HepG2 (cell line): ENCODE results near the gene CTNNA3. TPM values are rescaled to one million over a fixed set of nuclear protein-coding genes. Genes with fewer than 3 reads are reported as not detected.

ENCODE experiments used
- ATAC-seq: fragments of 200-7000 bp; cut with Tn5 transposase; 3 replicates; pipeline ENCODE4 v1.9.1; 2020; ENCODE audit warnings: mild to moderate bottlenecking, moderate library complexity
- BruUV-seq: library from RNA; stranded (reverse); fragments of 400-500 nt; replicated peaks from 2 replicates; lab custom pipeline; 2021; lab: Mats Ljungman, UMichigan
- CTCF ChIA-PET: fragments of 300-600 bp; formaldehyde crosslinking; extraction: SDS; loops from one replicate; lab custom pipeline; 2021; ENCODE audit warnings: low total read pairs, inconsistent platforms, low intra/inter-chr PET ratio; lab: Yijun Ruan, JAX
- POLR2A ChIA-PET: fragments of 350-600 bp; sonication (Branson Sonifier 250); formaldehyde crosslinking; loops from one replicate; lab custom pipeline; 2020; ENCODE audit warnings: antibody characterized with exemption, inconsistent platforms; lab: Yijun Ruan, JAX
- DNase-seq: peaks from one replicate; pipeline ENCODE4 v3.0.0-alpha.2; 2015; ENCODE audit warnings: low spot score
- FAIRE-seq: peaks from 3 replicates; lab custom pipeline; 2011; peaks lifted over from hg19 to GRCh38; lab: Jason Lieb, UNC
- H2AFZ ChIP-seq: one replicate; pipeline ENCODE4 v1.6.1; 2011; ENCODE audit warnings: low read length, inconsistent platforms
- H3K27ac ChIP-seq: fragments of 300-600 bp; 3 replicates; pipeline ENCODE4 v1.8.0; 2011; ENCODE audit warnings: mixed run types, mild to moderate bottlenecking, mixed read lengths, low read length, inconsistent platforms; ENCODE audit not compliant: insufficient read depth; ENCODE audit errors: extremely low read length
- H3K27me3 ChIP-seq, 2 experiments: fragments of 200-600 bp in 1 of 2; 2 replicates in 1 of 2; 3 replicates in 1 of 2; pipeline versions ENCODE4 v1.6.0 to v1.8.0; 2011; ENCODE audit warnings: low read length in 2 of 2, mild to moderate bottlenecking in 2 of 2, moderate library complexity in 2 of 2, inconsistent platforms in 1 of 2; ENCODE audit not compliant: insufficient read depth in 2 of 2, control insufficient read depth in 1 of 2
- H3K36me3 ChIP-seq, 2 experiments: fragments of 200-600 bp in 1 of 2; replicated peaks in 1 of 2; 2 replicates in 1 of 2; 3 replicates in 1 of 2; pipeline versions ENCODE4 v1.5.1 to v1.8.0; 2011; ENCODE audit warnings: low read length in 2 of 2, inconsistent platforms in 1 of 2; ENCODE audit not compliant: insufficient read depth in 2 of 2, control insufficient read depth in 1 of 2
- H3K4me1 ChIP-seq: 2 replicates; pipeline ENCODE4 v1.5.1; 2012; ENCODE audit warnings: low read length, inconsistent platforms; ENCODE audit not compliant: insufficient read depth
- H3K4me2 ChIP-seq: 2 replicates; pipeline ENCODE4 v1.6.0; 2011; ENCODE audit warnings: low read depth, low read length, inconsistent platforms
- H3K4me3 ChIP-seq, 3 experiments: fragments of 200-600 bp in 1 of 3; sonication (generic), shearing (Covaris generic) in 1 of 3; replicated peaks in 1 of 3; 2 replicates each; pipeline ENCODE4 v1.5.1; 2011 to 2016; ENCODE audit warnings: low read length in 3 of 3, inconsistent platforms in 2 of 3, low read depth in 2 of 3, mild to moderate bottlenecking in 2 of 3, control low read depth in 1 of 3, mixed read lengths in 1 of 3; ENCODE audit not compliant: insufficient read depth in 1 of 3
- H3K79me2 ChIP-seq: one replicate; pipeline ENCODE4 v1.6.1; 2011; ENCODE audit warnings: low read length, inconsistent platforms; ENCODE audit not compliant: insufficient read depth
- H3K9ac ChIP-seq: 2 replicates; pipeline ENCODE4 v1.6.0; 2011; ENCODE audit warnings: mild to moderate bottlenecking, low read depth, low read length, inconsistent platforms; ENCODE audit not compliant: insufficient read depth
- H3K9me3 ChIP-seq: 2 replicates; pipeline ENCODE4 v1.5.1; 2012; ENCODE audit warnings: mild to moderate bottlenecking, low read length
- H4K20me1 ChIP-seq: 2 replicates; pipeline ENCODE4 v1.6.0; 2011; ENCODE audit warnings: inconsistent platforms, mild to moderate bottlenecking, low read length, moderate library complexity; ENCODE audit not compliant: insufficient read depth
- FOXC1 ChIP-seq: sonication (generic); formaldehyde crosslinking; IDR thresholded peaks from 2 replicates; pipeline ENCODE4 v1.8.0; 2022; ENCODE audit warnings: mild to moderate bottlenecking, missing genetic modification reagents, borderline replicate concordance
- GFI1 ChIP-seq: sonication (generic); formaldehyde crosslinking; IDR thresholded peaks from 2 replicates; pipeline ENCODE4 v1.5.0; 2020; ENCODE audit warnings: missing genetic modification reagents, mild to moderate bottlenecking, borderline replicate concordance
- GTF2F1 ChIP-seq: fragments of 150-350 bp; IDR thresholded peaks from 2 replicates; pipeline ENCODE4 v1.6.1; 2014; ENCODE audit warnings: low read length
- IKZF5 ChIP-seq: IDR thresholded peaks from 2 replicates; pipeline ENCODE4 v1.6.1; 2018; ENCODE audit warnings: missing genetic modification reagents, mild to moderate bottlenecking, missing compliant biosample characterization
- KMT2B ChIP-seq: IDR thresholded peaks from 2 replicates; pipeline ENCODE4 v1.6.1; 2016; ENCODE audit warnings: missing genetic modification reagents, missing compliant biosample characterization
- MED1 ChIP-seq: sonication (generic); formaldehyde crosslinking; IDR thresholded peaks from 2 replicates; pipeline ENCODE4 v1.4.0; 2020; ENCODE audit warnings: missing genetic modification reagents
- PAWR ChIP-seq: sonication (generic); formaldehyde crosslinking; IDR thresholded peaks from 2 replicates; pipeline ENCODE4 v1.4.0; 2020; ENCODE audit warnings: missing genetic modification reagents, mild to moderate bottlenecking, borderline replicate concordance
- POLR2AphosphoS2 ChIP-seq: IDR thresholded peaks from 2 replicates; pipeline ENCODE4 v1.6.1; 2011; ENCODE audit warnings: low read depth, low read length, improper control_type of control experiment
- SOX5 ChIP-seq: IDR thresholded peaks from 2 replicates; pipeline ENCODE4 v1.6.1; 2016; ENCODE audit warnings: borderline replicate concordance
- SOX6 ChIP-seq, 2 experiments: fragments of 450-650 bp in 1 of 2; sonication (generic) in 1 of 2; formaldehyde crosslinking in 1 of 2; IDR thresholded peaks; 2 replicates each; pipeline versions ENCODE4 v1.4.0 to v1.6.1; 2017 to 2020; ENCODE audit warnings: antibody characterized with exemption in 1 of 2, mild to moderate bottlenecking in 1 of 2, missing genetic modification reagents in 1 of 2
- THRA ChIP-seq: sonication (generic); formaldehyde crosslinking; IDR thresholded peaks from 2 replicates; pipeline ENCODE4 v1.4.0; 2020; ENCODE audit warnings: missing genetic modification reagents, borderline replicate concordance
- ZNF292 ChIP-seq: sonication (generic); formaldehyde crosslinking; IDR thresholded peaks from 2 replicates; pipeline ENCODE4 v1.8.1; 2022; ENCODE audit warnings: mild to moderate bottlenecking, low read depth, missing genetic modification reagents, borderline replicate concordance
- ZNF552 ChIP-seq: sonication (generic); formaldehyde crosslinking; IDR thresholded peaks from 2 replicates; pipeline ENCODE4 v1.9.0; 2022; ENCODE audit warnings: missing genetic modification reagents, mild to moderate bottlenecking, borderline replicate concordance
- ZNF557 ChIP-seq: sonication (generic); formaldehyde crosslinking; IDR thresholded peaks from 2 replicates; pipeline ENCODE4 v1.4.0; 2020; ENCODE audit warnings: missing genetic modification reagents
- ZNF75D ChIP-seq: sonication (generic); formaldehyde crosslinking; IDR thresholded peaks from 2 replicates; pipeline ENCODE4 v1.8.1; 2023; ENCODE audit warnings: missing genetic modification reagents, mild to moderate bottlenecking, borderline replicate concordance
- ZNF768 ChIP-seq: sonication (generic); formaldehyde crosslinking; IDR thresholded peaks from 2 replicates; pipeline ENCODE4 v1.4.0; 2020; ENCODE audit warnings: missing genetic modification reagents
- ZNF792 ChIP-seq: IDR thresholded peaks from 2 replicates; pipeline ENCODE4 v1.6.1; 2016
- WGBS: methylation state at CpG from one replicate; pipeline ENCODE4 v1.1.6; 2017; ENCODE audit warnings: low lambda C conversion rate; 5-methylcytosine and 5-hydroxymethylcytosine counted together
- in situ Hi-C: cut with HindIII; loops from 2 replicates; pipeline ENCODE4 v1.10.0; 2017; ENCODE audit warnings: low pct_unique_long_range_greater_than_20kb; ENCODE audit not compliant: extremely low pct_ligation_motif_present
- intact Hi-C: fragments of 100-400 bp; cut with micrococcal nuclease; formaldehyde crosslinking; loops from one replicate; pipeline ENCODE4 v1.10.0; 2022; ENCODE audit not compliant: unreplicated experiment
- polyA plus RNA-seq, 8 experiments: library from polyadenylated mRNA; depleted of rRNA in 3 of 8; stranded (reverse) in 7 of 8; unstranded in 1 of 8; fragments of >200 nt; fragmentation: Illumina TruSeq in 4 of 8; extraction: Trizol in 4 of 8; gene quantifications; 2 replicates each; pipeline versions ENCODE4 v1.2.1 to v1.2.3, GENCODE V29; 2011 to 2016; ENCODE audit warnings: low read depth in 4 of 8, missing spikeins in 1 of 8, mixed read lengths in 1 of 8; ENCODE audit not compliant: insufficient read depth in 1 of 8
- total RNA-seq, 5 experiments: library from RNA; depleted of rRNA; stranded (reverse); fragments of >200 nt; fragmentation: Illumina TruSeq; extraction: Trizol; gene quantifications; 2 replicates each; pipeline ENCODE4 v1.2.3, GENCODE V29; 2016; ENCODE audit warnings: low read depth in 1 of 5
- TF ChIP-seq, protein P1 (sequence below): IDR thresholded peaks from 2 replicates; pipeline ENCODE4 v1.6.1; 2012; ENCODE audit warnings: inconsistent platforms
- TF ChIP-seq, protein P2 (sequence below): sonication (generic); formaldehyde crosslinking; IDR thresholded peaks from 2 replicates; pipeline ENCODE4 v1.4.0; 2020; ENCODE audit warnings: mild to moderate bottlenecking, missing genetic modification reagents

The CTNNA3 gene
- total and polyA plus RNA-seq, 2 of the 13 experiments (the other 11 are each of a cell fraction or from before 2014, with no cell fraction given) = not detected

GRCh38 chr10:67696679-67697078 is 684 bp upstream of the CTNNA3 start (continued):
- TF ChIP-seq ZNF292 (CRISPR knock-in tag) = no peak

GRCh38 chr10:67695555-67695954 is 440 bp downstream of the CTNNA3 start:
- FAIRE-seq = no peak

More at GRCh38 chr10:67695555-67695954, 440 bp downstream of the CTNNA3 start:
- H3K9me3 ChIP-seq = no peaks in the 10 kb centered on the region
- 2% methylated on average over 5 of the region's 5 CpGs for WGBS
- H3K27ac ChIP-seq = no peak overlapping the region
- no peak overlapping the region for H2AFZ ChIP-seq
- H3K4me1 ChIP-seq = no peaks in the 10 kb centered on the region
- peaks cover 0 to 5% of the 10 kb centered on the region in 2 experiments; a peak in 3 of 5 replicates for H3K27me3 ChIP-seq
- no peaks in the 10 kb centered on the region for H3K36me3 ChIP-seq
- no TSS peak for BruUV-seq
- CTCF ChIA-PET = no interaction called here
- no peak overlapping the region for H3K4me2 ChIP-seq
- H3K4me3 ChIP-seq = no peak overlapping the region
- H4K20me1 ChIP-seq = no peaks in the 10 kb centered on the region
- no peak for DNase-seq
- no peak for TF ChIP-seq ZNF768 (CRISPR knock-in tag)
- TF ChIP-seq ZNF75D (CRISPR knock-in tag) = no peak
- TF ChIP-seq ZNF552 (CRISPR knock-in tag) = no peak
- TF ChIP-seq POLR2AphosphoS2 = no peak
- no peak for TF ChIP-seq GFI1 (CRISPR knock-in tag)
- no peak for TF ChIP-seq THRA (CRISPR knock-in tag)
- TF ChIP-seq, protein P1, sequence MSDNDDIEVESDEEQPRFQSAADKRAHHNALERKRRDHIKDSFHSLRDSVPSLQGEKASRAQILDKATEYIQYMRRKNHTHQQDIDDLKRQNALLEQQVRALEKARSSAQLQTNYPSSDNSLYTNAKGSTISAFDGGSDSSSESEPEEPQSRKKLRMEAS = no peak
- TF ChIP-seq, protein P2, sequence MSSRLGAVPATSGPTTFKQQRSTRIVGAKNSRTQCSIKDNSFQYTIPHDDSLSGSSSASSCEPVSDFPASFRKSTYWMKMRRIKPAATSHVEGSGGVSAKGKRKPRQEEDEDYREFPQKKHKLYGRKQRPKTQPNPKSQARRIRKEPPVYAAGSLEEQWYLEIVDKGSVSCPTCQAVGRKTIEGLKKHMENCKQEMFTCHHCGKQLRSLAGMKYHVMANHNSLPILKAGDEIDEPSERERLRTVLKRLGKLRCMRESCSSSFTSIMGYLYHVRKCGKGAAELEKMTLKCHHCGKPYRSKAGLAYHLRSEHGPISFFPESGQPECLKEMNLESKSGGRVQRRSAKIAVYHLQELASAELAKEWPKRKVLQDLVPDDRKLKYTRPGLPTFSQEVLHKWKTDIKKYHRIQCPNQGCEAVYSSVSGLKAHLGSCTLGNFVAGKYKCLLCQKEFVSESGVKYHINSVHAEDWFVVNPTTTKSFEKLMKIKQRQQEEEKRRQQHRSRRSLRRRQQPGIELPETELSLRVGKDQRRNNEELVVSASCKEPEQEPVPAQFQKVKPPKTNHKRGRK (CRISPR knock-in tag) = no peak
- no peak for TF ChIP-seq PAWR (CRISPR knock-in tag)
- TF ChIP-seq IKZF5 = no peak
- TF ChIP-seq ZNF557 (CRISPR knock-in tag) = no peak
- no peak for TF ChIP-seq MED1
- no peak for TF ChIP-seq GTF2F1
- TF ChIP-seq SOX6 (IDR thresholded peaks at IDR 0.05) = no peak
- no peak for TF ChIP-seq SOX6 (CRISPR knock-in tag; IDR thresholded peaks at IDR 0.05)
- no peak for TF ChIP-seq ZNF792 (CRISPR knock-in tag)
- no peak for TF ChIP-seq SOX5 (CRISPR knock-in tag)
- no peak for TF ChIP-seq FOXC1 (CRISPR knock-in tag)
- no peak for TF ChIP-seq KMT2B
- H3K79me2 ChIP-seq = no peaks in the 10 kb centered on the region
- no peak for ATAC-seq
- no peak overlapping the region for H3K9ac ChIP-seq
- POLR2A ChIA-PET = no interaction called here
- in situ Hi-C loops (loop anchor here (5.0 kb wide), 1 partner anchor 87 kb away; no protein-coding TSS in a partner anchor), intact Hi-C loops (loop anchor here (5.0 kb wide), 1 partner anchor 67 kb away; no protein-coding TSS in a partner anchor)
